Activated CD8-positive, alpha-beta T cell treated with anti-CD3 and anti-CD28 coated beads for 36 hours (primary cell): ENCODE results near the gene AZGP1. TPM values are rescaled to one million over a fixed set of nuclear protein-coding genes. Genes with fewer than 3 reads are reported as not detected.
"Not testable (repeated sequence)": the region's sequence is repeated elsewhere in the genome, so short reads cannot be mapped to it uniquely, and the experiment has no call there.

Experiments used
- ATAC-seq: fragments of 200-7000 bp; cut with Tn5 transposase; one replicate; pipeline ENCODE4 v1.10.0; 2021; ENCODE audit warnings: mild to moderate bottlenecking, moderate library complexity
- CTCF ChIA-PET: fragments of 350-600 bp; sonication (Branson Sonifier 250); formaldehyde crosslinking; loops from one replicate; lab custom pipeline; 2021; ENCODE audit warnings: antibody characterized with exemption; lab: Charles Lee
- POLR2A ChIA-PET: fragments of 350-600 bp; sonication (Branson Sonifier 250); formaldehyde crosslinking; loops from one replicate; lab custom pipeline; 2021; ENCODE audit warnings: antibody characterized with exemption; lab: Charles Lee
- DNase-seq: peaks from one replicate; pipeline ENCODE4 v3.0.0-alpha.2; 2020
- H3K27ac Mint-ChIP-seq: one replicate; pipeline ENCODE4 v1.8.0; 2021; ENCODE audit warnings: mild to moderate bottlenecking, mixed read lengths
- H3K27me3 Mint-ChIP-seq: one replicate; pipeline ENCODE4 v1.8.0; 2021; ENCODE audit warnings: mixed read lengths
- H3K36me3 Mint-ChIP-seq: one replicate; pipeline ENCODE4 v1.8.0; 2021; ENCODE audit warnings: low read depth, mixed read lengths
- H3K4me1 Mint-ChIP-seq: one replicate; pipeline ENCODE4 v1.8.0; 2021; ENCODE audit warnings: low read depth, mixed read lengths
- H3K4me3 Mint-ChIP-seq: one replicate; pipeline ENCODE4 v1.8.0; 2021; ENCODE audit warnings: mild to moderate bottlenecking, moderate library complexity, mixed read lengths
- H3K9me3 Mint-ChIP-seq: one replicate; pipeline ENCODE4 v1.8.0; 2021; ENCODE audit warnings: mixed read lengths
- CTCF ChIP-seq: fragments of 200-600 bp; IDR thresholded peaks from one replicate; pipeline ENCODE4 v1.8.0; 2022; ENCODE audit warnings: antibody characterized with exemption, mild to moderate bottlenecking
- intact Hi-C: fragments of 100-400 bp; cut with micrococcal nuclease; formaldehyde crosslinking; loops from one replicate; pipeline ENCODE4 v1.10.0; 2022
- total RNA-seq, 2 experiments: library from RNA; stranded (reverse); gene quantifications; one replicate each; pipeline ENCODE4 v1.2.3, GENCODE V29; 2021

AZGP1 gene
- total RNA-seq, 2 experiments from 2014 or later, result not detected

GRCh38 chr7:99944497-99945070, 31.2 kb downstream of the AZGP1 start:
- TF ChIP-seq CTCF, result no peak
- intact Hi-C loops, result no loop called here
- peaks cover 11% of the 10 kb centered on the region for H3K4me1 Mint-ChIP-seq
- H3K27ac Mint-ChIP-seq, result no peak overlapping the region
- CTCF ChIA-PET, result interaction anchor here (0.6 to 1.4 kb wide), 7 partner anchors 10 to 246 kb away, joined by 3 to 5 read pairs (median 4); no protein-coding TSS in a partner anchor
- no peak overlapping the region for H3K4me3 Mint-ChIP-seq
- POLR2A ChIA-PET, result interaction anchor here (1.1 to 1.4 kb wide), 4 partner anchors 15 to 386 kb away, joined by 3 to 4 read pairs (median 3); partner anchors contain the start of genes GJC3, TRIM4 and ZNF655
- peaks cover 12% of the 10 kb centered on the region for H3K27me3 Mint-ChIP-seq
- ATAC-seq (no peak), DNase-seq (no peak)
- H3K36me3 Mint-ChIP-seq, result no peaks in the 10 kb centered on the region
- H3K9me3 Mint-ChIP-seq, result peaks cover 1% of the 10 kb centered on the region

DNA sequence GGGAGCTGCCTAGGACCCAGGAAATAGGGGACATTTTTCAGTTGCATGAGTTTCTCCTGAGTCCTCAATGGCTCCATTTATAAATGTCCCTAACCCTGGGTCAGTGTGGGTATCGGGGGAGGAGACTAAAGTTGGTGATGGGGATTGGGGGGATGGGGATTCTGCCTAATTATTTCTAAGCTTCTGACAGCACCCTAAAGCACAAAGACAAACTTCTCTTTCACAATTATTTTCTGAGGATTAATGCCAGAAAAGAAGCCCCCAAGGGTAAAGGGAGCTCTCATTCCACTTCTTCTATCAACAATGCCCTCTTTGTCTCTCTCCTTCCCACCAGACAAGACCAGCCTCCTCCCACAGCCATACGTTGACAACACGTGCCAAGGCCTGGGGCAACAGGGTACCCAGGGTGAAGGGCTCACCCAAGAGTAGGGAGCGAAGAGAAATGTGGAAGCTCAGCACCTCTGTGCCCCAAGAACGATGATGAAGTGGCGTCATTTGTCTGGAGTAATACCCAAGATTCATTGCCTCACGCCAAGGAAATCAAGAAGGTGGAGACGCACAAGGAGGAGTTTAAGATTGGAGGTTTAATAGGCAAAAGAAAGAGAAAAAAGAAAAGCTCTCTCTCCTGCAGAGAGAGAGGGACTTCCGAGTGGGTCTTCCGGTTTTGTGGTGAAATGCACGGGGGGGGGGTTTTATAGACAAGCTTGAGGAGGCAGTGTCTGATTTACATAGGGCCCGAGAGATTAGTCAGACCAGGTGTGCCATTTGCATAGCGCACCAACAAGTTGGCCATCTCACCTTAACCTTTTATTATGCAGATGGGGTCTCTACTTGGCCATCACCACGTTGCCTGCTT, 32.0 kb downstream of the AZGP1 start:
- H3K27ac Mint-ChIP-seq, result no peak overlapping the region
- DNase-seq, result no peak
- H3K27me3 Mint-ChIP-seq, result peaks cover 16% of the 10 kb centered on the region
- peak; percentile 13 for ATAC-seq
- H3K9me3 Mint-ChIP-seq, result peaks cover 5% of the 10 kb centered on the region
- ChIA-PET POLR2A (interaction anchor here (1.1 to 1.4 kb wide), 4 partner anchors 14 to 385 kb away, joined by 3 to 4 read pairs (median 3); partner anchors contain the start of genes GJC3, TRIM4 and ZNF655), CTCF (interaction anchor here (0.6 to 1.4 kb wide), 7 partner anchors 11 to 247 kb away, joined by 3 to 5 read pairs (median 4); no protein-coding TSS in a partner anchor)
- intact Hi-C loops, result no loop called here
- peaks cover 11% of the 10 kb centered on the region for H3K4me1 Mint-ChIP-seq
- TF ChIP-seq CTCF, result no peak
- peak overlapping the region; percentile 54 for H3K4me3 Mint-ChIP-seq
- no peaks in the 10 kb centered on the region for H3K36me3 Mint-ChIP-seq

DNA sequence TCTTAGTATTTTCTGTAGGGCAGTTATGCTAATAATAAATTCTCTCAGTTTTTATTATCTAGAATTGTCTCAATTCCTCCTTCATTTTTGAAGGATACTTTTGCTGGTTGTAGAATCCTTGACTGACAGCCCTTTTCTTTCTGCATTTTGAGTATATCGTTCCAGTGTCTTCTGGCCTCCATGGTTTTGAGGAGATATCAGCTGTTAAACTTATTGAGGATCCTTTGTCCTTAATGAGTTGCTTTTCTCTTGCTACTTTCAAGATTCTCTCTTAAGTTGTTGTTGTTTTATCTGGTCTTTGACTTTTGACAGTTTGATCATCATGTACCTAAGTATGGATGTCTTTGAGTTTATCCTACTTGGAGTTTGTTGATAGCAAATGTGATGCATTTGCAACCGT, 37.5 kb downstream of the AZGP1 start:
- no peak overlapping the region for H3K4me3 Mint-ChIP-seq
- POLR2A ChIA-PET, result interaction anchor here (1.0 kb wide), 1 partner anchor 20 kb away, joined by 3 read pairs; no protein-coding TSS in a partner anchor
- no peak for ATAC-seq
- CTCF ChIA-PET, result interaction anchor here (1.0 to 2.3 kb wide), 3 partner anchors 9 to 25 kb away, joined by 7 read pairs; partner anchors contain the start of genes GJC3 and TRIM4
- H3K27ac Mint-ChIP-seq, result no peak overlapping the region
- peaks cover 12% of the 10 kb centered on the region for H3K4me1 Mint-ChIP-seq
- intact Hi-C loops, result no loop called here
- H3K36me3 Mint-ChIP-seq, result no peaks in the 10 kb centered on the region
- H3K9me3 Mint-ChIP-seq, result peaks cover 12% of the 10 kb centered on the region
- peaks cover 18% of the 10 kb centered on the region for H3K27me3 Mint-ChIP-seq
- TF ChIP-seq CTCF, result no peak
- no peak for DNase-seq

DNA sequence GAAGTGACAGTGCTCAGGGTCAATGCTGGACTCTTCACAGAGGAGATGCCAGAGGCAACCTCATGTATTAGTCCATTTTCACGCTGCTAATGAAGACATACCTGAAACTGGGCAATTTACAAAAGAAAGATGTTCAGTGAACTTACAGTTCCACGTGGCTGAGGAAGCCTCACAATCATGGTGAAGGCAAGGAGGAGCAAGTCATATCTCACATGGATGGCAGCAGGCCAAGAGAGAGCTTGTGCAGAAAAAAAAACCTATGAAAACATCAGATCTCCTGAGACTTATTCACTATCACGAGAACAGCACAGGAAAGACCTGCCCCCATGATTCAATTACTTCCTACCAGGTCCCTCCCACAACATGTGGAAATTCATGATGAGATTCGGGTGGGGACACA, 40.8 kb downstream of the AZGP1 start:
- POLR2A ChIA-PET, H3K36me3 Mint-ChIP-seq, H3K27ac Mint-ChIP-seq, intact Hi-C loops, H3K4me3 Mint-ChIP-seq: not testable (repeated sequence)
- DNase-seq (peak; percentile 30), ATAC-seq (peak; percentile 20)
- CTCF ChIA-PET, result interaction anchor here (0.7 to 1.3 kb wide), 2 partner anchors 22 to 45 kb away, joined by 3 read pairs; no protein-coding TSS in a partner anchor
- Mint-ChIP-seq H3K4me1 (peaks cover 18% of the 10 kb centered on the region), H3K27me3 (peaks cover 10% of the 10 kb centered on the region), H3K9me3 (peaks cover 12% of the 10 kb centered on the region)

GRCh38 chr7:99930376-99930775, 45.5 kb downstream of the AZGP1 start:
- ChIA-PET POLR2A (interaction anchor here (0.9 to 2.3 kb wide), 2 partner anchors 11 to 24 kb away, joined by 3 to 16 read pairs; partner anchors contain the start of gene TRIM4), CTCF (interaction anchor here (1.3 to 2.6 kb wide), 6 partner anchors 9 to 200 kb away, joined by 3 to 19 read pairs (median 6); partner anchors contain the start of gene TRIM4)
- DNase-seq (no peak), ATAC-seq (no peak)
- intact Hi-C loops, result no loop called here
- Mint-ChIP-seq H3K27ac (no peak overlapping the region), H3K9me3 (no peaks in the 10 kb centered on the region), H3K4me3 (no peak overlapping the region), H3K4me1 (peaks cover 33% of the 10 kb centered on the region), H3K36me3 (no peaks in the 10 kb centered on the region), H3K27me3 (peaks cover 9% of the 10 kb centered on the region)
- no peak for TF ChIP-seq CTCF
